Left ventricle myocardium inferior (tissue), 1 donor: ENCODE measurements around the gene TIAL1. TPM values are rescaled to one million over a fixed set of nuclear protein-coding genes. Genes with fewer than 3 reads are reported as not detected.

Experiments used
- DNase-seq: peaks from one replicate; pipeline ENCODE4 v3.0.0-alpha.2; 2020
- H3K27ac ChIP-seq: fragments of 200-600 bp; replicated peaks from 2 replicates; pipeline ENCODE4 v1.8.0; 2021
- H3K27me3 ChIP-seq: fragments of 200-600 bp; 2 replicates; pipeline ENCODE4 v1.8.0; 2021; ENCODE audit warnings: low read depth
- H3K36me3 ChIP-seq: fragments of 200-600 bp; 2 replicates; pipeline ENCODE4 v1.8.0; 2021
- H3K4me1 ChIP-seq: fragments of 200-600 bp; 2 replicates; pipeline ENCODE4 v1.8.0; 2021
- H3K4me3 ChIP-seq: fragments of 200-600 bp; 2 replicates; pipeline ENCODE4 v1.8.0; 2021; ENCODE audit warnings: mild to moderate bottlenecking, moderate library complexity
- H3K9me3 ChIP-seq: fragments of 200-600 bp; replicated peaks from 2 replicates; pipeline ENCODE4 v1.8.0; 2021
- CTCF ChIP-seq: fragments of 200-600 bp; IDR thresholded peaks from 2 replicates; pipeline ENCODE4 v1.8.0; 2021; ENCODE audit warnings: antibody characterized with exemption, mild to moderate bottlenecking, borderline replicate concordance
- intact Hi-C: fragments of 100-400 bp; cut with micrococcal nuclease; formaldehyde crosslinking; loops from one replicate; pipeline ENCODE4 v1.11.0; 2022
- total RNA-seq: library from RNA; stranded (reverse); fragmentation: NEBNext Ultra II Directional; extraction: Animal tissue kit (Norgen Biotek cat#: 25700); gene quantifications from one replicate; pipeline ENCODE4 v1.2.1, GENCODE V29; 2021
- donor health status: DM: no; HTN: yes; CAD: no; lungs with severe emphysema.

TIAL1 gene
- total RNA-seq, 1 donor from 2014 or later: 73.9 TPM

DNA sequence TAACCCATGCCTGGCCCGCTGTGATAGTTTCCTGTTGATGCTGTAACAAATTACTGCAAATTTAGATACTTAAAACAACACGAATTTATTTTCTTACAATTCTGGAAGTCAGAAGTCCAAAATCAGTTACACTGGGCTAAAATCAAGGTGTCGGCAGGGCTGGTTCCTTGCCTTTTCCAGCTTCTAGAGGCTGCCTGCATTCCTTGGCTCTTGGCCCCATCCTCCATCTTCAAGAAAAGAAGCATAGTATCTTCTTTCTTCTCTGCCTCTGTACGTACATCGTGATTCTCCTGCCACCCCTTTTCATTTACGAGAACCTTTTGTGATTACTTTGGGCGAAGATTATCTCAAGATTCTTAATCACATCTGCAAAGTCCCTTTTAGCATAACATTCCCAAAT is 1.6 kb upstream of the TIAL1 start:
- no peak overlapping the region for H3K4me3 ChIP-seq
- intact Hi-C loops: no loop called here
- peaks cover 9% of the 10 kb centered on the region for H3K36me3 ChIP-seq
- DNase-seq: no peak
- no peaks in the 10 kb centered on the region for H3K27me3 ChIP-seq
- H3K4me1 ChIP-seq: peaks cover 42% of the 10 kb centered on the region
- peaks cover 3% of the 10 kb centered on the region for H3K9me3 ChIP-seq
- no peak for TF ChIP-seq CTCF
- no peak overlapping the region for H3K27ac ChIP-seq

GRCh38 chr10:119597405-119598186 is 832 bp upstream of the TIAL1 start:
- intact Hi-C loops: no loop called here
- Histone ChIP-seq H3K4me1 (peaks cover 50% of the 10 kb centered on the region), H3K36me3 (peaks cover 9% of the 10 kb centered on the region), H3K9me3 (peaks cover 3% of the 10 kb centered on the region), H3K4me3 (peak overlapping the region; percentile 78), H3K27ac (peak overlapping the region; percentile 99), H3K27me3 (no peaks in the 10 kb centered on the region)
- TF ChIP-seq CTCF: no peak
- no peak for DNase-seq

- intact Hi-C loops: no loop called here
- H3K36me3 ChIP-seq: peaks cover 13% of the 10 kb centered on the region
- H3K27ac ChIP-seq: peak overlapping the region; percentile 99
- no peak for TF ChIP-seq CTCF
- H3K27me3 ChIP-seq: no peaks in the 10 kb centered on the region
- peak overlapping the region; percentile 78 for H3K4me3 ChIP-seq
- peaks cover 3% of the 10 kb centered on the region for H3K9me3 ChIP-seq
- H3K4me1 ChIP-seq: peaks cover 66% of the 10 kb centered on the region
- DNase-seq: peak; percentile 43
Observed at GRCh38 chr10:119595676-119596515, 868 bp downstream of the TIAL1 start.

- H3K9me3 ChIP-seq: peaks cover 3% of the 10 kb centered on the region
- H3K4me3 ChIP-seq: peak overlapping the region; percentile 78
- TF ChIP-seq CTCF: no peak
- DNase-seq: no peak
- intact Hi-C loops: no loop called here
- H3K27me3 ChIP-seq: no peaks in the 10 kb centered on the region
- peak overlapping the region; percentile 99 for H3K27ac ChIP-seq
- H3K36me3 ChIP-seq: peaks cover 17% of the 10 kb centered on the region
- H3K4me1 ChIP-seq: peaks cover 66% of the 10 kb centered on the region
Observed at GRCh38 chr10:119595134-119595675, 1.6 kb downstream of the TIAL1 start.

- H3K4me3 ChIP-seq: no peak overlapping the region
- no peaks in the 10 kb centered on the region for H3K9me3 ChIP-seq
- H3K36me3 ChIP-seq: peaks cover 40% of the 10 kb centered on the region
- no peak overlapping the region for H3K27ac ChIP-seq
- no peaks in the 10 kb centered on the region for H3K27me3 ChIP-seq
- DNase-seq: no peak
- no peak for TF ChIP-seq CTCF
- H3K4me1 ChIP-seq: peaks cover 33% of the 10 kb centered on the region
- intact Hi-C loops: no loop called here
Observed at GRCh38 chr10:119588071-119588470, 8.7 kb downstream of the TIAL1 start.
